NCI-H446 (cell line): ENCODE measurements around the gene CTTNBP2.
"Not testable (repeated sequence)": the region's sequence is repeated elsewhere in the genome, so short reads cannot be mapped to it uniquely, and the experiment has no call there.

Source experiments
- DNase-seq, 2 experiments: peaks; one replicate each; lab custom pipeline; 2025; lab: John Stamatoyannopoulos, UW

The CTTNBP2 gene

DNA sequence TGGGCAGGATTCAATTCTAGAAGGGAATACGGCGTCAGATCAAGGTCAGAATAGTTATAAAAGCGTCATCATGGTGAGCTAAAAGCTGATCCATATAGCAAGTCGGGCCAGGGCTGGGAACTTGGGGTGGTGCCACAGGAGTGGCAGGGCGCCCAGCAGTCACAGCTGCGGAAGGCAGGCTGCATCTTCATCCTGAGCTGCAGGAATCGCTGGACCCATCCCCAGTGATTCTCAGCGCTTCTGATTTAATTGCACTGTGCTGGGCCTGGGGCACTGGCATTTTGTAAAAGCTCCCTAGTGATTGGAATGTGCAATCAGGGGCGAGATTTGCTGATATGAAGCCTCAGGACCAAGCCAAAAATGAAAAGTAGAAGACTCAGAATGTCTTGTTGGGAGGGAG, 135.3 kb downstream of the CTTNBP2 start:
- no peak for DNase-seq

DNA sequence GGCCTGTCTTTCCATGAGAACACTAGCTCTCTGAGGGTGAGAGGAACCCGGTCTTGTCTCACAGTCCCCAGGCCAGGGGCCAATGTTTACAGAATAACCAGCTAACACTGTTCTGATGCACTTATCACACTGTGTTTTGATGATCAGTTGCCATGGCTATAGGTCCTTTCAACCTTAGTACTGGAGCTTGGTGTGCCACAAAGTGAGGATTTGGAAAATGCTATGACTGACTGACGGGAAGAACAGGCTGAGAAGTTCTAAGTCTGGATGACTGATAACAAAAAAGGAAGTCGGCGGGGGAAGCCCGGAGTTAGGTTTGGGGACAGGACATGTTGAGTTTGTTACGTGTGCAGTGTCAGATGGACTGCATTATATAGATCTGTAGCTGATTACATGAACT, 141.8 kb downstream of the CTTNBP2 start:
- no peak for DNase-seq

DNA sequence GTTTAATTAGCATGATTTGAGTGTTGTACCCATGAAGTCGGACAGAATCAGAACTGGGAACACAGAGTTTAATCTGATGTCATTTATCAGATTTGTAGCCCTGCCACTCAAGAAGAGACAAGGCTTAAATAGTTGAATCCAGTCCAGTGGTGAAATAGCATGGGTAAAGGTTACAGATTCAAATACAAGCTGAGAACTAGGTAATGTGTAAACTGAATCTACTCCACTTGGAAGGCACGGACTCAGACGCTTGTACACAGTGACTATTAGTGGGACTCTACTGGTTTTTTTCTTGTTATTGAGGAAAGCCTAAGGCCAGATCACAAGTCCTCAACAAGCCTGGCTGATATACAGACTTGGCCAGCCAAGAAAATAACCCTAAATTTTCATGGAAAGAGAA, 142.9 kb downstream of the CTTNBP2 start:
- no peak for DNase-seq

DNA sequence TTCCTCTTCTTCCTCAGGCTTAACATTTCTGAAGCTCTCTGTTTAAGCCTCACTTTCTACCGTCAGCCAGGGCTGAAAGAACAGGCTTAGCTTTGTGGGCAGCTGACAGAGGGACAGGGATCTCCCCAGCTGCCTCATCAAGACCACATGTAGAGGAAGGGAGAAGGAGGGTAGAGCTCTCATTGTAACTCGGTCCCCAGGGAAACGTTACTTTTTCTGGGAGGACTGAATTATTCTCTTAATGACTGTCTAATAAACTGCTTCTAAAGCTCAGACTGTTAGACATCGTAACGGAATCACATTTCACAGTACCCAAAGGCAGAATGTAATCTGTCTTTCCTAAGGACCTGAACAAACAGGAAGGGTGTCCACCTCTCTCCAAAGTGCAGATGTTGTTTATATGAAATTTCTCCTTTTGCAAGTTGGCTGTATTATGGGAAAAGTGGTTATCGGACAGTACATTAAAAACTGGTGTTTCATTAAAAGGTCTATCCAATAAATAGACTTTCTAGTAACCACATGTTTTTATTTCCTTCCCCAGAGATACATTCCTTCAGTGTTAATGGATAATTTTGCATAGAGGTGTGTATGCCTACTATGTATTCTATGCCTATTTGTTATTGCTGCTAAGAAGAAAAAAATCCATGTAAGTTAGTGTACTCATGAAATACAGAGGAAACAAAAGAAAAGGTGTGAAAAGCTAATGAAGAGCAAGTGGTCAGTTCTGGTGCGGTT, 144.2 kb downstream of the CTTNBP2 start:
- no peak for DNase-seq

DNA sequence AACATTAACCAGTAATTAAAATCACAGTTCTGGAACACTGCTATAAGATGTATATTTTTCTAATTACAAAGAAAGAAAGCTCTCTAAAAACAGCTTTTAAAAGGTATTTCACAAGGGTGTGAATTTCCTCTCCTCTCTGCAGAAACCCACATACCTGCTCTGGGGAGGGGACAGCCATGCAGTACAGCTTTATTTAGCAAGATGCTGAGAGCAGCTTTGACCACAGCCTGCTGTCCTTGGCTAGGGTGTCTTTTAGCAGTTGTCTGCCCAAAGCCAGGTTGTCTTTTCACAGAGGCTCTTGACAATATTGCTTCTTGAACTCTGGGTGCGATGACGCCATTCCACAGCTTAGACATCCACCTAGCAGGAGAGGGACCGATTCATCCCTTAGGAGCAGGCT, 148.3 kb downstream of the CTTNBP2 start:
- DNase-seq, result no peak

DNA sequence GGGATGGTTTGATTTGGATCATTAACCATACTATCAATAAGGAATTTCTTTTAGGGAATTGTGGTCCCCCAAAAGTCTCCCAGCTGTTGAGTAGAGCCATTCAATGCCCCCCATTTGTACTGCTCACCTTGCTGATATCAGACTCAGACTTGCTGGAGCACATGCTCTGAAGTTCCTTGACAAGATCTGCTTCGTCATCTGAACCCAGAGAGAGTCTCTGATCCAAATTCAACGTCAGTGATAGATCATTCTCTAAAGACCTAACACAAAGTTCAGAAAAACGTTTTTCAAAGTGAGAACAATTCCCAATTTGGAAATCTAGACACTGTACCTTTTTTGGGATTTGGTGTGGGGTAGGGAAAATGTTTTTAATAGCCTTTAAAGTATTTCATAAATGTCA, 153.9 kb downstream of the CTTNBP2 start:
- DNase-seq, result no peak

DNA sequence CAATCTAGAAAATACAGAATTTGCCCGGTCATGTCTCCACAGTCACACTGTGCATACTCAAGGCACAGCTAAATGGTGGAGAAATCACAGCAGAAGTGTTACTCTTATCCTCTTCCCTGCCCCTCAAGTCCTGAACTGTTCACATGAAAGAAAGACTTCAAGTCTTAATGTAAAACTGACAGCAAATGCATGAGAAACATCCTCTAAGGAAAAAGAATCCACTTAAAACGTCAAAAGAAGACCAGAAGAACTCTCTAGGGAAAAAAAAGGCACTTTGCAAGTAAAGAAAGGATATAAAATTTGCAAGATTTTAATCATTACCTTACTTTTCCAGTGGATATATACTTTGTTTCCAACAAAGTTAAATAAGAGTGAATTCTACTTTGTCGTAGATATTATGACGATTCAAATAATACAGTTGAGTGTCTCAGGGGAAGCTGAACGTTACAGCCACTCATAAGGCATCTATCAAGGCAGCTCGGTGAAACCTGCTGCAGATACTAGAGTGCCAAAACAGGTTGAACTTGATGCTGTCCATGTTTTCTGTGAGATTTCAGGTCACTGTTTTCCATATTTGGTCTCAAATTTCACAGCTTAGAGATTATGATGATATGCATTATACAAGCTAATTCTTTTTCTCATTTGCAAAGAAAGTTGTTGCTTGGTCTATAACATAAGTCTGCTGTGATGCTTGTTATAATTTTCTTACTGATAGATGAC, 155.0 kb downstream of the CTTNBP2 start:
- no peak for DNase-seq

DNA sequence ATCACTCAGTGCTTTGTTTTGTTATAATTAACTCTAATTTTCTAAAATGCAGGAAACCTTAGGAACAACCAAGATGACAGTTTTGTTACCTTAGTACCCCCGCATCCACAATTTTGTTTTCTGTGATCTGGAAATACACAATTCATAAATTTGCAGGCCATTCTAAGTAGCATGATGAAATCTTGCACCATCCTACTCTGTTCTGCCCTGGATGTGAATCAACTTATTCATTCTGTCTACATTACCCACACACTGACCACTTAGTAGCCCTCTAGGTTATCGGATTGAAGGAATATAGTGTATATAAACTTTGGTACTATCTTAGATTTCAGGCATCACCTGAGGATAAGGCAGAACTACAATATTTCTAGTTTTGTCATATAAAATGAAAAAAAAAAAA, 155.9 kb downstream of the CTTNBP2 start:
- no peak for DNase-seq

DNA sequence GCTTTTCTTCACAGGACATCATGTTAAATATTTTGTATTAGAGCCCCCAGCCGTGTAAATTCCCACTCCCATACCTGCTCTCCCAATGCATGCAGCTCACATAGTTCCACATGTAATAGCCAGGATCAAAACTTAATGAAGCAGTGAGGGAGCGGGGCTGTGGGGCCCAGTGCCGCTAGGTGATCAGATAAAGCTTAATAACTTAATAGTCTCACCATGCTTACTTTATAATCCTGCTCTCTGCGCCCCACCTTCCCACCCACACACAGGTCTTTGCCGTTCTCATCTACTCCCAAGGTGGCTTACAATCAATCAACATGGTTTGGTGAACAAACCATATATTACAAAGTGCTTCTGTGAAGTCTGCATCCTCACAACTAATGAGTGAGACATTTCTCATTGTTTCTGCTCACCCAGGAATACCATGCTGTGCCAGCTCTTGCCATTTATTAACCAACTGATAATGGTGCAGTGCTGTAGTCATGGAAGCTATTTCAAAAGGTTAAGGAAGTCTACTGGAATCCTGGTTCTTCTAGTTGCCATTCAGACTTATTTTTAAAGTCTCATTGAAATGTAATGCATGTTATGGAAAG, 156.4 kb downstream of the CTTNBP2 start:
- DNase-seq, result no peak

DNA sequence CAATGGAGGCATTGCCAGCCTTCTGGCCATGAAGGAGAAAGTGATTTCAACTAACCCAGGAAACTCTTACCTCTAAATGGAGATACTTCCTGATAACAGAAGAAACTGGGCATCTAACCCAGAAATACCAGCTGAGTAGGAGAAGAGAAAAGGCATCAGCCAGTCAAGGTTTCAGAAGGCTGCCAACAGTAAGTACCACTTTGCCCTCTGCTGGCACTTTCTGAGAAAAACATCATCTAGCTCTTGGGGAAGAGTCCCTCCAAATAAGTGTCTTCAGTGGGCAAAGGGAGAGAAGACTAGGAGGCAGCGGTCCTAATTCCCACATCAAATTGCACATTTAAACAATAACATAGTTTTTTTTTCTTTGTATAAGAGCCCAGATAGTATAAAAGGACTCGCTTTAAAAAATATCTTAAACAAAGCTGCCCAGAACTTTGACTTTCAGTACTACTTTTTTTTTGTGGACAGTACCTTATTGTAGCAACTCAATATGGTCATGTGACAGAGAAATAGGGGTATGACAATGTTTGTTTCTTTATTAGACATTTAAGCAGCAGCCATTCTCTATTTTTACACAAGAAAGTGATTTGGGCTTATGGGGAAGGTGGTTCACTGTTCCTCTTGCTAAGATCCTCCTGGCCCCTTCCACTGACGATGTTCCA, 157.3 kb downstream of the CTTNBP2 start:
- DNase-seq, result peak; percentile 27 to 32

DNA sequence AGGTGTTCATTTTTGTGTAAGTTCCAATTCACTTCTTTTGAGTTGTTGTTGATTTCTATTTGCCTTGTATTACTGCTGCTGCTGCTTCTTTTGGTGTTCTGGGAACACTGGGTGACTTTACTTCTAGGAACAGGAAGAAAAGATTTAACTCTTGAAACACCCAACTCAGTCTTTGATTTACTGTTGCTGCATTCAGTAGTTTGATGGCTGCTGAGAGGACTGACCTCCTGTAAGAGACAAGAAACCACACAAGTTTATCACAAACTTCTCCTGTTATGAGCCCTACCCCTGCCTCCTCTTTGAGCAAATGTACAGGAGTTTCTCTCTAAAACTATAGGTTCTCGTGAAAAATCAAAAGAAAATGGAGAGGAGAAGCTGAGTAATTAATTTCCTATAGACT, 161.7 kb downstream of the CTTNBP2 start:
- DNase-seq, result no peak

DNA sequence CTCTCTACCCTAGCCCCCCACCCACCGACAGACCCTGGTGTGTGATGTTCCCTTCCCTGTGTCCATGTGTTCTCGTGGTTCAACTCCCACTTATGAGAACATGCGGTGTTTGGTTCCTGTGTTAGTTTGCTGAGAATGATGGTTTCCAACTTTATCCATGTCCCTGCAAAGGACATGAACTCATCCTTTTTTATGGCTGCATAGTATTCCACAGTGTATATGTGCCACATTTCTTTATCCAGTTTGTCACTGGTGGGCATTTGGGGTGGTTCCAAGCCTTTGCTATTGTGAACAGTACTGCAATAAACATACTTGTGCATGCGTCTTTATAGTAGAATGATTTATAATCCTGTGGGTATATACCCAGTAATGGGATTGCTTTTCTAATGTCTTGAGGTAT, 165.1 kb downstream of the CTTNBP2 start:
- DNase-seq, result not testable (repeated sequence)

DNA sequence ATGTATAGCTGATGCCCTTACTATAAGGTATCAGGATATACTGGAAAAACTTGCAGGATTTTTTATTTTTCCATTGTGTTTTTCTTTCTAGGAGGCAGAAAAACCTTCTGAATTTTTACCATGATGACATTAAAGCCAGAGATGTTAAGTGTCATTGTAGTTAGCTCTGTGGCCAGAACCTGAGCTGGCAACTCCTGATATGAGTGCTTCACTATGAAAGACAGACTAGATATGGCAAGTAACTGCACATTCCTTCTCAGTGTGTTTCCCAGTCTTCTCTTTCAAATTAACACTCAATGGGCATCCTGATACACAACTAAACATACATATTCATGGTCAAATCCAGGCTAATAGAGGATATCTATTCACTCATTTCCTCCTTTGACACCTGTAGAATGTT, 166.2 kb downstream of the CTTNBP2 start:
- no peak for DNase-seq

DNA sequence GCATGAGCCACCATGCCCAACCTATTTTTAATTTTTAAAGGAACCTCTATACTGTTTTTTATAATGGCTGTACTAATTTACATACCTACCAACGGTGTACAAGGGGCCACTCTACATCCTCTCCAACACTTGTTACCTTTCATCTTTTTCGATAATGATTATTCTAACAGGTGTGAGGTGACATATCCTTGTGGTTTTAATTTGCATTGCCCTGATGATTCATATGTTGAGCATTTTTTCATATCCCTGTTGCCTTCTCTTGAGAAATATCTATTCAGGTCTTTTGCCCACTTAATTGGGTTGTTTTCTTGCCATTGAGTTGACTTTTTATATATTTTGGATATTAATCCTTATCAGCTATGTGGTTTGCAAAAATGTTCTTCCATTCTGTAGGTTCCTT, 167.0 kb downstream of the CTTNBP2 start:
- DNase-seq, result no peak

DNA sequence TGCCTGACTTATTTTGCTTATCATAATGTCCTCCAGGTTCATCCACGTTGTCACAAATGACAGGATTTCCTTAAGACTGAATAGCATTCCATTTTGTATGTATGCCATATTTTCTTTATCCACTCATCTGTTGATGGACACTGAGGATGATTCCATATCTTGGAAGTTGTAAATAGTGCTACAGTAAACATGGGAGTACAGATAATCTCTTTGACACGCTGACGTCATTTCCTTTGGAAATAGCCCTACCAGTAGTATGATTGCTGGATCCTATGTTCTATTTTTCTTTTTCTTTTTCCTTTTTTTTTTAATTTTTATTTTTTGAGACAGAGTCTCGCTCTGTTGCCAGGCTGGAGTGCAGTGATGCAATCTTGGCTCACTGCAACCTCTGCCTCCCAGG, 167.6 kb downstream of the CTTNBP2 start:
- DNase-seq, result no peak

DNA sequence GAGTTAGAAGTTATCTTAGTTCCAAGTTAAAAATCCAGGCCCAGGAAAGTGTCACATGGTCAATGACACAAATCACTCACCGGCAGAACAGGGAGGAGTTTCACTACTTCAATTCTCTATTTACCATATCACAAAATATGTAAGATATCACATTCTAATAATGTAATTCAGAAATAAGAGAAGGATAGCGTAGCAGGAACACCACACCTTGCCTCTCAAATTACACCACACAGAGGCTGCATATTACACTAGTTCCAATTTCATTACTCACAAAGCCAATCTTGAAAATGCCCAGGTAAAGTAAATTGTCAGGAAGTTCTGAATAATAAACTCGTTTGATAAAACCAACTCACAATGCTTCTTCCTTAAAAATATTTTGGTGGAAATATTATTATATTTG, 169.2 kb downstream of the CTTNBP2 start:
- DNase-seq, result no peak

DNA sequence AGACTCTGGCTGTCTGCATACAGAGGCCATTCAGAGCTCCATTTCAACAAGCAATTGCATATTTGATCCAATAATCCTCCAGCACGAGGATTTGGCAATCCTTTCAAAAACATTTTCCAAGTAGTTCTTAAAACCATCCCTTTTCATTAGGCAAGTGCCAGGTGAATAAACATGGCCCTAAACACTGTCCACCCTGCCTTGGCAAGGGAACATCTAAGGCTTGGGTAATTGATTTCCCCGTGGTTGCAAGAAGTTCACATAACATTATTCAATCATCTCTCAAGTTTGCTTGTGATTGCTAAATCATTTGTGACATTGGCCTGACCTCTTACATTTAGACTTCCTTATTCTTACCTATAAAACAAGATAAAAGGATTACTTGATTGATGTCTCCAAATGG, 175.2 kb downstream of the CTTNBP2 start:
- no peak for DNase-seq

DNA sequence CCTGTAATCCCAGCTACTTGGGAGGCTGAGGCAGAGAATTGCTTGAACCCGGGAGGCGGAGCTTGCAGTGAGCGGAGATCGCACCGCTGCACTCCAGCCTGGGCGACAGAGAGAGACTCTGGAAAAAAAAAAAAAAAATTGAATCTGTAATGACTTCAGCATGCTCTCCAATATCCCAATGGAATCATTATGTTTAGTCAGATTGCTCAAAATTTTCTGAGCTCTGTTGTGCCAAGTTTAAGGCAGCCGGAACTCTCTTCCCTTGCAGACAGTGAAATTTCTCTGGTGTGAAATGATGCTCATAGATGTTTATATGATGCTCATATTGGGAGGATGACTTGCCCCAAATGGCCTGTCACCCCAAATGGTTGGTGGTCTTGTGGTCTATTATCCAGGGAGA, 180.9 kb downstream of the CTTNBP2 start:
- DNase-seq, result no peak

DNA sequence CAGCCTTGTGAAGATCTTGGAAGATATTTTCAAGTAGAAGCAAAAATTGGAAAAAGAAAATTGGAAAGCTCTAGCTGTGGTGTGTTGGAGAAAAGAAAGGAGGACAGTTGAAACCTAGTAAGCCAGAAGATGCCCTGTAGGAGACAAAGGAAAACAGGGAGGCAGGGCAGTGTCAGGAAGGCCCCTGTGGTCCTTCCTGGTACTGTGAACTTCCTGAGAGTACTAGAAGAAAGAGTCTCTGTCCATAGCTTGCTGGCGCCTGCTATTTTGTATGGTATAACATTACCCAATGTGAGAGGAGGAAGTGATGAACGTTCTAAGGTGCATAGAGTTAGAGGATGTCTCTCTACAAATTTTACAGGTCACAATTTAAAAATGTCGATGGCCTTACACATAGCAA, 183.1 kb downstream of the CTTNBP2 start:
- DNase-seq, result no peak

DNA sequence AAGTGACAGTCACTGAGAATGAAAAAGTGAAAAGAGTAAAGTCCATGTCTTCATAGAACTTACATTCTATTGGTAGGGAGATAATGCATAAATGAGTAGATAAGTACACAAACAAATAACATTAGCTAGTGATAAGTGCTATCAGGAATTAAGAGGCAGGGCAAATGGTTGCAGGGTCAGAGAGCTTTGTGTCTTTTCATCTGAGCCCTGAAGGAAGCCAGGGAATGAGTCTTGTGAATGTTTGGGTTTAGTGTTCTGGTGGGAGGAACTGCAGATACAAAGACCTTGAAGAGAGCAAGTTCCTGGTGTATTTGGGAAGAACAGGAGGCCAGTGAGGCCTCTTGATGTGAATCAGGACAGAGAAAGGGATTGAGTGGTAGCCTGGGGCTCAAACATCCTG, 183.8 kb downstream of the CTTNBP2 start:
- no peak for DNase-seq

DNA sequence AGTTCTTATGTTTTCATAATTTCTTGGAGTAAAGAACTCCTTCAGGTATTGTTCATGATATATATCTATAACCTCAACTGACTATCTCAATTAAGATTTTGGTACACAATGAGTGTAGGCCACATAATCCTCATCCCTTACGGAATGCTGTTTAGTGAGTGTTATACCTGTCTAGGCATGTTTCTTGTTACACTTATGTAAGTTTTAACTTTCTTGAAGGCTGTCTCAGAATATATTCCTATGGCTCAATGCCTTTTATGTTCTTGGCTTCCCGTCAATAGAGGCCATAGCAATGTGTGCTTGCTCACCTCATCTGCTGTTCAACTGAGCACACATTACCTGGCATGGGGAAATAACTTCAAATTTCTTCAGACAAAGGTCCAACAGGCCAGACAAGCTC, 185.1 kb downstream of the CTTNBP2 start:
- DNase-seq, result no peak

DNA sequence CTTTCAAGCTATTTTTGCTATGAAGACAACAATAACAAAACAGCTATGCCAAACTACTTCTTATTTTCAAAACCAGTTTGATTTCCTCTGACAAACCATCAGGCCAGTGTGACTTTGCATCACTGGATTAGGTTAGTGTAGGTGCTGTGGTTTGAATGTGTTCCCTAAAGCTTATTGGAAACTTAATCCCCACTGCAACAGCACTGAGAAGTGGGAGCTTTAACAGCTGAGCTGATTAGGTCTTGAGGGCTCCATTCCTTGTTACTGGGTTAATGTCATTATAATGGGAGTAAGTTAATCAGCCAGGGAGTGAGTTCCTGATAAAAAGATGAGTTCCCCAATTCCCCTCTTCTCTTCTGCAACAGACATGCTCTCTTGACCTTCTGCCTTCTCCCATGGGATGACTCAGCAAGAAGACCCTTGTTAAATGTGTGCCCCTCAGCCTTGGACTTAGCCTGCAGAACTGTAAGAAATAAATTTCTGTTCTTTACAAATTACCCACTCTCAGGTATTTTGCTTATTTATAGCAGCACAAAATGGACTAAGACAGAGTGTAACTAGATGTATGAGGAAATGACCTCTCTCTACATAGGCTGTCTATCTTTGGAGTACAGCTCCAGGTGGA, 186.8 kb downstream of the CTTNBP2 start:
- DNase-seq, result no peak
